Stimulated activated CD4-positive, alpha-beta T cell treated with anti-CD3 and anti-CD28 coated beads, Interleukin-2, amount 100 ng/mL, for 4 hours (primary cell): Measurements from ENCODE around the gene CCNL2.
"Not testable (repeated sequence)": the region's sequence is repeated elsewhere in the genome, so short reads cannot be mapped to it uniquely, and the experiment has no call there.

Experiments used
- DNase-seq: peaks from one replicate; pipeline ENCODE4 v3.0.0-alpha.2; 2020; ENCODE audit warnings: low read depth

CCNL2 gene

GRCh38 chr1:1432274-1432950 is 33.3 kb upstream of the CCNL2 start:
- DNase-seq = no peak

- no peak for DNase-seq
Measured at GRCh38 chr1:1431845-1432273, 32.7 kb upstream of the CCNL2 start.

GRCh38 chr1:1430992-1431844 is 32.1 kb upstream of the CCNL2 start:
- no peak for DNase-seq

GRCh38 chr1:1430114-1430982 is 31.2 kb upstream of the CCNL2 start:
- DNase-seq = no peak

- DNase-seq = no peak
Measured at GRCh38 chr1:1429671-1430073, 30.5 kb upstream of the CCNL2 start.

- not testable (repeated sequence) for DNase-seq
Measured at GRCh38 chr1:1428967-1429366, 29.8 kb upstream of the CCNL2 start.

- no peak for DNase-seq
Measured at GRCh38 chr1:1428174-1428573, 29.0 kb upstream of the CCNL2 start.

GRCh38 chr1:1427820-1428148 is 28.6 kb upstream of the CCNL2 start:
- no peak for DNase-seq

- DNase-seq = no peak
Measured at GRCh38 chr1:1427106-1427819, 28.1 kb upstream of the CCNL2 start.

- DNase-seq = no peak
Measured at GRCh38 chr1:1426496-1427105, 27.5 kb upstream of the CCNL2 start.

GRCh38 chr1:1425753-1426495 is 26.8 kb upstream of the CCNL2 start:
- no peak for DNase-seq

- no peak for DNase-seq
Measured at GRCh38 chr1:1425426-1425752, 26.3 kb upstream of the CCNL2 start.

- no peak for DNase-seq
Measured at GRCh38 chr1:1424707-1425106, 25.6 kb upstream of the CCNL2 start.

- DNase-seq = no peak
Measured at GRCh38 chr1:1423245-1423597, 24.1 kb upstream of the CCNL2 start.

- no peak for DNase-seq
Measured at GRCh38 chr1:1422465-1423244, 23.5 kb upstream of the CCNL2 start.

GRCh38 chr1:1421907-1422464 is 22.9 kb upstream of the CCNL2 start:
- no peak for DNase-seq

GRCh38 chr1:1421147-1421906 is 22.2 kb upstream of the CCNL2 start, which contains the start of gene ANKRD65:
ANKRD65 (minus strand) TSS chr1:1421276; CDS start chr1:1421005, 271 bp downstream.
- DNase-seq = no peak

- no peak for DNase-seq
Measured at GRCh38 chr1:1420654-1421141, 21.6 kb upstream of the CCNL2 start.
